Ammon's horn (tissue), 1 donor: ENCODE measurements around the gene SPATA16.
A peak's percentile ranks its signal among the peaks of the same experiment; 100 is the strongest.
"Not testable (repeated sequence)": the region's sequence is repeated elsewhere in the genome, so short reads cannot be mapped to it uniquely, and the experiment has no call there.

Experiments
- DNase-seq: peaks from one replicate; pipeline ENCODE4 v3.0.0-alpha.2; 2016; ENCODE audit warnings: low spot score

The SPATA16 gene

GRCh38 chr3:173140986-173141385 is at the start of gene SPATA16:
TSS of gene SPATA16 (minus strand) at chr3:173141235. CDS start at chr3:173117731, 23,504 bp downstream.
- DNase-seq = no peak

- not testable (repeated sequence) for DNase-seq
Observed at GRCh38 chr3:173183022-173183421, 42.0 kb upstream of the SPATA16 start.

- DNase-seq = no peak
Observed at GRCh38 chr3:173173652-173174051, 32.6 kb upstream of the SPATA16 start.

GRCh38 chr3:173159139-173159538 is 18.1 kb upstream of the SPATA16 start:
- not testable (repeated sequence) for DNase-seq

- not testable (repeated sequence) for DNase-seq
Observed at GRCh38 chr3:173156533-173156932, 15.5 kb upstream of the SPATA16 start.

GRCh38 chr3:173153631-173154030 is 12.6 kb upstream of the SPATA16 start:
- DNase-seq = no peak

GRCh38 chr3:173139420-173139819 is 1.6 kb downstream of the SPATA16 start:
- DNase-seq = no peak

- DNase-seq = no peak
Observed at GRCh38 chr3:173138026-173138425, 3.0 kb downstream of the SPATA16 start.

- DNase-seq = no peak
Observed at GRCh38 chr3:173135059-173135458, 6.0 kb downstream of the SPATA16 start.

GRCh38 chr3:173128633-173129032 is 12.4 kb downstream of the SPATA16 start:
- DNase-seq = no peak

GRCh38 chr3:173111321-173111720 is 29.7 kb downstream of the SPATA16 start:
- DNase-seq = no peak

- peak; percentile 53 for DNase-seq
Observed at GRCh38 chr3:173109143-173109542, 31.9 kb downstream of the SPATA16 start.

GRCh38 chr3:173103469-173103868 is 37.6 kb downstream of the SPATA16 start:
- DNase-seq = no peak

- no peak for DNase-seq
Observed at GRCh38 chr3:173098959-173099358, 42.1 kb downstream of the SPATA16 start.

- no peak for DNase-seq
Observed at GRCh38 chr3:173096994-173097785, 43.8 kb downstream of the SPATA16 start.

- no peak for DNase-seq
Observed at GRCh38 chr3:173096140-173096539, 44.9 kb downstream of the SPATA16 start.

GRCh38 chr3:173092038-173092437 is 49.0 kb downstream of the SPATA16 start:
- no peak for DNase-seq

- DNase-seq = no peak
Observed at GRCh38 chr3:173090492-173090891, 50.5 kb downstream of the SPATA16 start.

GRCh38 chr3:173089283-173089682 is 51.8 kb downstream of the SPATA16 start:
- DNase-seq = no peak

- peak; percentile 47 for DNase-seq
Observed at GRCh38 chr3:173078525-173078924, 62.5 kb downstream of the SPATA16 start.

GRCh38 chr3:173066044-173067004 is 74.7 kb downstream of the SPATA16 start:
- DNase-seq = no peak

- no peak for DNase-seq
Observed at GRCh38 chr3:173065543-173065981, 75.5 kb downstream of the SPATA16 start.

GRCh38 chr3:173064631-173065030 is 76.4 kb downstream of the SPATA16 start:
- DNase-seq = no peak
